HG02759 (cell line): ENCODE data around the gene C20orf96.
"Not testable (repeated sequence)": the region's sequence is repeated elsewhere in the genome, so short reads cannot be mapped to it uniquely, and the experiment has no call there.

Source experiments
- ATAC-seq: cut with Tn5 transposase; IDR thresholded peaks from one replicate; pipeline ENCODE4 v1.9.1; 2021; ENCODE audit warnings: mild to moderate bottlenecking, moderate library complexity; ENCODE audit not compliant: unreplicated experiment

Gene C20orf96, protein sequence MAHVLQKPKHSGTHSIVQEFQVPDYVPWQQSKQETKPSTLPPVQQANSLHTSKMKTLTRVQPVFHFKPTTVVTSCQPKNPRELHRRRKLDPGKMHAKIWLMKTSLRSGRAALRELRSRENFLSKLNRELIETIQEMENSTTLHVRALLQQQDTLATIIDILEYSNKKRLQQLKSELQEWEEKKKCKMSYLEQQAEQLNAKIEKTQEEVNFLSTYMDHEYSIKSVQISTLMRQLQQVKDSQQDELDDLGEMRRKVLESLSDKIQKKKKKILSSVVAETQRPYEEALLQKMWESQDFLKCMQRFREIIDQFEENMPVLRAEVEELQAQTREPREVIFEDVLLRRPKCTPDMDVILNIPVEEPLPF

DNA sequence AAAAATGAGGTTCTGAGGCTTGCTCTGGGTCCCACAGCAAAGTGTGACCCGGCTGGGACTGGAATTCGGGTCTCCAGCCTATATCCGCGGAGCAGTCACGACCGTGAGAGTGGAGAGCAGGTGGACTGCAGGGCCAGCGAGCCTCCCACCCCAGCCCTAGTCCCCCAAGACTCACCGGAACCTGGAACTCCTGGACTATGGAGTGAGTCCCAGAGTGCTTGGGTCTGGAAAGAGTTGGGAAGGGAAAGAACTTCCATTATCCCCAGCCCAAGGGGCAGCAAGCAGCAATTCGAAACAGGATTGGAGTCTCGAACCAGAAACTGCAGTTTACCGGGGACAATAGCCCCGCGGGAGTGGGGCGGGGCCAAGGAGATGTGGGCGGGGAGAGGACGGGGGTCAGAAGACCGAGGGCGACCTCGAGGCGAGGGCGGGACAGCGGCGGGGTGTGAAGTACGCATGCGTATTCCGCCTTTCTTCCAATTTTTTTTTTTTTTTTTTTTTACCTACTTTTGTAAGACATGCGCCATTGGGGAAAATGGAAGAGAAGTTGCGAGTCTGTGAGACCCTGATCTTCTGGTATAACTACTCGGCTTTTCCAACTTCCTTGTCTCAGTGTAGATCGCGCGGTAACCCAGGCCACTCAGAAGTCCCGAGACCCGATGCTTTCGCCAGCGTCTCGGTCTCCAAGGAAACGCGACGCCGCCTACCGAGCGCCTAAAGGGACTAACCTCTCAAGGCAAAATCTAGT lies at the start of gene C20orf96:
Gene C20orf96, minus strand, starts transcription at position 667 of the 748 bp plus-strand sequence. Its CDS starts 140 bp downstream, at position 527.
- peak; percentile 91 for ATAC-seq

DNA sequence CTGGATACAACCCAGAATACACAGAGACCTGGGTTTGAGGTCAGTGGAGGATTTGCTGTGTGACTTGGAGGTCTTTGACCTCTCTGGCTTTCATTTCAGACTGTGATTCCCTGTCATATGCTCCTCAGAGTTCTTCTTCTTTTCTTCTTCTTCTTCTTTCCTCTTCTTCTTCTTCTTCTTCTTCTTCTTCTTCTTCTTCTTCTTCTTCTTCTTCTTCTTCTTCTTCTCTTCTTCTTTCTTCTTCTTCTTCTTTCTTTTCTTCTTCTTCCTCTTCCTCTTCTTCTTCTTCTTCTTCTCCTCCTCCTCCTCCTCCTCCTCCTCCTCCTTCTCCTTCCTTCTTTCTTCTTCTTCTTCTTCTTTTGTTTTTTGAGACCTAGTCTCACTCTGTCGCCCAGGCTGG lies 45.5 kb upstream of the C20orf96 start:
- not testable (repeated sequence) for ATAC-seq

DNA sequence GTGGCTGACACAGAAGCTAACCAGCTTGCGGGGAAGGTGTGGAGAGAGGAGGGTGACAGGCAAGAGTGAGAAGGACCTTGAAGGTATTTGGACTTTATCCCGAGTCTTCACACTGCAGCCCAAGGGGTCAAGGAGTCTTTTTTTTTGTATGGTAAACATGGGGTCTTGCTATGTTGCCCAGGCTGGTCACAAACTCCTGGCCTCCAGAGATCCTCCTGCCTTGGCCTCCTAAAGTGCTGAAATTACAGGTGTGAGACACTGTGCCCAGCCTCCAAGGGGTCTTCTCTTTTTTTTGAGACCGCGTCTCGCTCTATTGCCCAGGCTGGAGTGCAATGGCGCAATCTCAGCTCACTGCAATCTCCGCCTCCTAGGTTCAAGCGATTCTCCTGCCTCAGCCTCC lies 44.0 kb upstream of the C20orf96 start:
- no peak for ATAC-seq

DNA sequence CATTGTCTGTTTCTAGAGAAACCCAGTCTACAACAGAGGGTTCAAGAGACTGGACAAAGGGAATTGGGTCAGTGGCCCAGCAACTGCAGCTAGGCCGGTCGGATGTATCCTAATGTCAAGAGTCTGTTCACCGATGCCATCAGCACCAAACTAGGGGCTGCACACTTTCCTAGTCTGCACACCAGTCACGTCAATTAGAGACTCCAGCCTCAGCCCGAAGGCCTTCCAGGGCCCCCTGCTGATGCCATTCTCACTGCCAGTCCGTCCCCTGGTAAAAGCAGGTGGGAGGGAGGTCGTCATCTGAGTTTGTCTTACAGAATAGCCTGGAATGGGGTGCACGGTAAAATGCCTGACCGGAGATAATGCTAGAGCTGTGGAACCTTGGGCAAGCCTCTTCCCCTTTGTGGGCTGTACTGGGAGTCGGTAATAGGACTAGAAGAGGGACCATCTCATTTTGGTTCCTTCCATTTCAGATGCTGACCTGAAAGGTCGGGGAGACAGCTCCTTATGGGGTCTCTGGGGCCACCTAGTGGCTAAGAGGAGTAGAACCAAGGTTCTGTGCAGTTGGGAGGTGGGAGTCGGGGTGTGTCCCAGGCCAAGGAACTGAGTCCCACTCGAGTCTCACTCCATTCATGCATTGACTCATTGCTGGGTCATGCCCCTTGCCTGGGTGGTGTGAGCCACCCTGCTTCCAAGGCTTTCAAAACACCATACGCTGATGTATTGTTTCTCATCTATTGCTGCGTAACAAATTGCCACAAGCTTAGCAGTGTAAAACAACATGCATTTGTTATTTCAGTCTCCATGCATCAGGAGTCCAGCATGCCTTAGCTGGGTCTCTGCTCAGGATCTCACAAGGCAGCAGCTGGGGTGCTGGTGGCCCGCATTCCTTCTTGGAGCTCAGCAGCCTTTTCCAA lies 39.9 kb upstream of the C20orf96 start:
- ATAC-seq, result no peak

DNA sequence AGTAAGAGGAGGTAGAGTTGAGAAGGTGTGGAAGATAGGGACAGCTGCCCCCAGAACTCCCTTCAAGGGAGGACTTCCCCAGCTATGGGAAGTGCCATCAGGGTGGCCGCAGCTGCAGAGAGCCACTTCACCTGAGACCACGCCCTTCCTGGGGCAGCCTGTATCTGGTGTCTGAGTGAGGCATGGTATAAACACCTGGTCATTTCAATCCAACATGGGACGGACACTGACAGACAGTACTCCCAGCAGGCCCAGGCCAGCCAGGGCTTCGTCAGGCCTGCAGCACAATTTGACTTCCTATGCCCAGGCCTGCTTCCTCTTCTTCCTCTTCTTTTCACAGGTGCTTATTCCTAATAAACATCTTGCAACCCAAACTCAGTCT lies 39.3 kb upstream of the C20orf96 start:
- no peak for ATAC-seq

DNA sequence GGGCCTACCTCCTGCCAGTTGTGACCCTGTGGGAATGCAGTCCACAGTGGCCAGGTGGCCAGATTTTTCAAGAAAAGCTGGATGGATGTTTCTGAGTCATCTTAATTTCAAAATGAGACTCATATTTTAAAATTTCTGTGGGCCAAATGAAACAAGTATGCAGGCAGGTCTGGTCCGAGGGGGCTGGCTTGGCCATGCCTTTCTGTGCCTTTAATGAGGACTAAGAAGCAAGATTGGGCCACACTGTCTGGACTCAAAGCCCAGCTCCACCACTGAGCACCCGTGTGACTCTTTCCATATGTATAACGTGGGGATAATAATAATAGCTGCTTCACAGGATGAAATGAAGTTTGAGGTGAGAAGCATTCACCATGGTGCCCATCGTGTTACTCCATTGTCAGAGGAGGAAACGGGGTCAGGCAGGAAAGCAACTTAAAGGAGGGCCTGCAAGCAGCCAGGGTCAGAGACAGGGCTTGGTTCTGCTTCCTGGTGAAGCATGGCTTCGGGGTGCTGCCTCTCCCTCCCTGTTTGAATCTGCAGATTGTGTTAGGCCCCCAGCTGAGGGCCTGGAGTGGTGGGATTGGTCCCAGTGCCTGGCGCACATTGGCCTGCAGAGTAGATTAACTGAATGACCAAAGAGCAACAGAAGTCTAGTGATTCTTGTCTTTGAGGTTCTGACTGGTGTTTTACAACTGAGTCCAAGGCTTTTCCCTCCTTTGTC lies 38.6 kb upstream of the C20orf96 start:
- ATAC-seq, result no peak

DNA sequence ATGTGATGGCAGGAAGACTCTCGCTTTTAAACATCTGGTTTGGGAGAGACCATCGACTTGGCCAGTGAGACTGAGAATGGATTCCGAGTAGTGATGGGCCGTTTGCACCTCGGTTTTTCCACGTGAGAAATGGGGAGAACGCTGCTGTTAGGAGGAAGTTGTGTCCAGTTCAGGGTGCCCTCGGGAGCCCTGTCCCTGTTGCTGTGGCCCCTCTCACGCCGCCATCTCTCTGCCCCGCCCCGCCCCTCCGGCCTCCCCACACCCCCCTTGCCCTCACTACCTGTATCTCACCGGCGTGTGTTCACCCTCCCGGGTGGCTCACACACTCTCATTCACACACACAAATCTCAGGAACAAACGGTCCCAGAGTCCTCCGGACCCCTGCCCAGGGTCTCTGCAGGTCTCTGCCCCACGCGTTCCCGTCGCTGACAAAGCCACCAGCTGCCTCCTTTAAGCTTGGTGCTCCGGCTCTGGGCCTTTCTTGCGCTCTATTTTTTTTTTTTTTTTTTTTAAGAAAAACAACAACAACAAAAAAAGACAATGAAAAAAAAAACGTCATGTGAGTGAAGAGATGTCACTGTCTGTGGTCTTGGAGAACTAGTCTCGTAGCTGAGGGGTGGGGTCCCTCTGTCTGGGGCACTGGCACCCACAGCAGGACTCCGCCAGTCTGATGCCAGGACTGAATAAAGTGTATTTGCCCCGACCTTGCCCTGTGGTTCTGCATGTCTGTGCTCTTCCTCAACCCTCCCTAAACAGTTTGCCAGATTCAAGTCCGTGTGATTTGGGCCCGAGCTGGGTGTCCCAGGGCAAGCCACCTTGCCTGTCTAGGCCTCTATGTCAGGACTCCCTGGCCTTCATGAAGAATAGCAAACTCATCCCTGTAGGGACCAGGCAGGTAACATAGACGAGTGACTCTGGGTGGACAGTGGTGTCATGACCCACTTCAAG lies 37.8 kb upstream of the C20orf96 start:
- ATAC-seq, result no peak

DNA sequence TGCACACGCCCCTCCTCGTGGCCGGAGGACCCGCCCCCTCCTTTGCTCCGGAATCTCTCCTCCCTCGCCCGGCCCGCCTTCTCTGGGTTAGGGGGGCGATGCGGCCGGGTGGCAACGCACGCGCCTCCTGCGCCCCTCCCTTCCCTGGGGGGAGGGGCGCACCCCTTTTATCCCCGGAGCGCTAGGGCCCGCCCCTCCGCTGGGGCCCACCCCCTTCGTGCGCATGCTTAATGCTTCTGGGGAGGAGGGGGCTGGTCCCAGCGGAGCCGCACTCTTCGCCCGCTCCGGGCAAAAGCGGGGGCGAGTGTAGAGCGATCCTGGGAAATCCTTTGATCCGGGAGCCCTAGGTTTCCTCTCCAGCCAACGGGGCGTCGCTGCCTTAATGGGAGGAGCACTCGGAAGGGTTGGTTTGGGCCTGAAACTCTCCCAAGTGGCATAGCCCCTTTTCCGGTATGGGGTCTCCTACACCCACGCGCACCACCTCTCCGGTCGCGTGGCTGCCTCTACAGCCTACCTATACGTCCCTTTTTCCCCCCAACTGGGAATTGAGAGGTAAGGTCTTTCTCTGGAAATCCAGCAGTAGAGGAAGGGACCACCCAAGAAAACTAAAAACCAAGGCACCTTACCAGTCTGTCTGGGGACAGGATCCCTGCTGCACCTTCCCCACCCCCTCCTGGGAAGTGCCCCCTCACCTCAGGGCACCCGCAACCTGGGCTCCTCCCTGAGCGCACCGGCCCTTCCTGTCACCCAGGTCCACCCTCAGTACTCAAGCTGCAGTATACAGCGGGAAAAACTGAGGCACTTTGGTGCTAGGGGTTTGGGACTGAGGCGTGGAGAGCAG lies 36.9 kb upstream of the C20orf96 start:
- ATAC-seq, result no peak

DNA sequence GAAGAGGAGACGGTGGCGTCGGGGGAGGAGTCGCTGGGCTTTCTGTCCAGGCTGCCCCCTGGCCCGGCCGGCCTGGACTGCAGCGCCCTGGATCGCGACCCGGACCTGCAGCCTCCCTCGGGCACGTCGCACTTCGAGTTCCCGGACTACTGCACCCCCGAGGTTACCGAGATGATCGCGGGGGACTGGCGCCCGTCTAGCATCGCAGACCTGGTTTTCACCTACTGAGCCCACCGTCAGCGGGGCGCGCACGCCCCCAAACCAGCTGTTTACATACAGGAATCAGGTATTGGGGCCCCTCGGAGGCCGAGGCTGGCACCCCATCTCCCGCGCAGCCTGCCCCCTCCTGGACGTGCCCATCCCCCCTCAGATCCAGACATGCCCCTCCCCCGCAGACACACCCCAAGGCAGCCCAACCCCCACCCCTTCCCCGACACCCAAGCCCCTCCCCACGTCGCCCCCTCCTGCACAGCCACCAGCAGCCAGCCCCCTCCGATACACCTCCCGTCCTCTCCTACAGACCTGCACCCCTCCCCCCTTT lies 36.2 kb upstream of the C20orf96 start:
- ATAC-seq, result no peak

DNA sequence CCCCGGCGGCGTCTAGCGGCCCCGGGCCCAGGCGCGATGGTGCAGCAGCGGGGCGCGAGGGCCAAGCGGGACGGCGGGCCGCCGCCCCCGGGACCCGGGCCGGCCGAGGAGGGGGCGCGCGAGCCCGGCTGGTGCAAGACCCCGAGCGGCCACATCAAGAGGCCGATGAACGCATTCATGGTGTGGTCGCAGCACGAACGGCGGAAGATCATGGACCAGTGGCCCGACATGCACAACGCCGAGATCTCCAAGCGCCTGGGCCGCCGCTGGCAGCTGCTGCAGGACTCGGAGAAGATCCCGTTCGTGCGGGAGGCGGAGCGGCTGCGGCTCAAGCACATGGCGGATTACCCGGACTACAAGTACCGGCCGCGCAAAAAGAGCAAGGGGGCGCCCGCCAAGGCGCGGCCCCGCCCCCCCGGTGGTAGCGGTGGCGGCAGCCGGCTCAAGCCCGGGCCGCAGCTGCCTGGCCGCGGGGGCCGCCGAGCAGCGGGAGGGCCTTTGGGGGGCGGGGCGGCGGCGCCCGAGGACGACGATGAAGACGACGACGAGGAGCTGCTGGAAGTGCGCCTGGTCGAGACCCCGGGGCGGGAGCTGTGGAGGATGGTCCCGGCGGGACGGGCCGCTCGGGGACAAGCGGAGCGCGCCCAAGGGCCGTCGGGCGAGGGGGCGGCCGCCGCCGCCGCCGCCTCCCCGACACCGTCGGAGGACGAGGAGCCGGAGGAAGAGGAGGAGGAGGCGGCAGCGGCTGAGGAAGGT lies 35.5 kb upstream of the C20orf96 start:
- ATAC-seq, result peak; percentile 7

DNA sequence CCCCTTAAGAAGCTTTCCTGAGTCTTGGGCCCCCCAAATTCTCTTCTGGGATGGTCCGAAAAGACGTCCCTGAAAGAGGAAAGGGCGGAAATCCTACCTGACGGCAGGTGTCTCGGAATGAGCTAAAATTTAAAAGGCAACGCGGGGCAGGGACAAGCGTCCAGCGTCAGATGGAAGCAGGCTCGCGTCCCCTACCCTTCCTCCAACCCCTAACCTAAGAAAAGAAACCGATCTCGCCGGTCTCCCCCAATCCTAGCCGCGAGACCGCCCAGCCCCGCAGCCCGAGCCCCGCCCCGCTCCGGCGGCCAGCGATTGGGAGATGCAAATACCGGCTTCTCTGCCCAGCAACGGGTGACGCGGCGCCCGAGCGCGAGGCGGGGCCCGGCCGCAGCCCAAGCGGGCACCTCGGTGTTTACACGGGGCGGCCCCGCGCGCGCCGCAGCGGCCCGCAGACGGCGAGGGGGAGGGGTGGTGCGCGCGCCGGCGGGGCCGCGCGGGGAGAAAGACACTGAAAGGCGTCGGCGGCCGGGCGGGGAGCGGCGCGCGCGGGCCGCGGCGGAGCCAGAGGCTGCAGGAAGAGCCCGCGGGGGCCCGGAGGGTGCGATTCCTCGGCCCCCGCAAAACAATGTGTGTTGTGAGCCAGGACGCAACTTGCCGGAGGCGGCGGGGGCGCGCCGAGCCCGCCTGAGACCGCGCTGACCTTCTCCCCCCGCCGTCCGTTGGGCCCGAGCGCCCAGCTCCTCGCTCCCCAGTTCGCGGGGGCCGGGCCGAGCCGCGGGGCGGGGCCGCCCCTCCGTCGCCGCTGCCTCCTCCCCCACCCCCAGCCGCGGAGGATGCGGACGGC lies 34.7 kb upstream of the C20orf96 start, which contains the start of gene SOX12:
Gene SOX12, plus strand, starts transcription at position 508 of the 844 bp plus-strand sequence. CDS start 373 bp downstream, outside the sequence.
- peak; percentile 78 for ATAC-seq

DNA sequence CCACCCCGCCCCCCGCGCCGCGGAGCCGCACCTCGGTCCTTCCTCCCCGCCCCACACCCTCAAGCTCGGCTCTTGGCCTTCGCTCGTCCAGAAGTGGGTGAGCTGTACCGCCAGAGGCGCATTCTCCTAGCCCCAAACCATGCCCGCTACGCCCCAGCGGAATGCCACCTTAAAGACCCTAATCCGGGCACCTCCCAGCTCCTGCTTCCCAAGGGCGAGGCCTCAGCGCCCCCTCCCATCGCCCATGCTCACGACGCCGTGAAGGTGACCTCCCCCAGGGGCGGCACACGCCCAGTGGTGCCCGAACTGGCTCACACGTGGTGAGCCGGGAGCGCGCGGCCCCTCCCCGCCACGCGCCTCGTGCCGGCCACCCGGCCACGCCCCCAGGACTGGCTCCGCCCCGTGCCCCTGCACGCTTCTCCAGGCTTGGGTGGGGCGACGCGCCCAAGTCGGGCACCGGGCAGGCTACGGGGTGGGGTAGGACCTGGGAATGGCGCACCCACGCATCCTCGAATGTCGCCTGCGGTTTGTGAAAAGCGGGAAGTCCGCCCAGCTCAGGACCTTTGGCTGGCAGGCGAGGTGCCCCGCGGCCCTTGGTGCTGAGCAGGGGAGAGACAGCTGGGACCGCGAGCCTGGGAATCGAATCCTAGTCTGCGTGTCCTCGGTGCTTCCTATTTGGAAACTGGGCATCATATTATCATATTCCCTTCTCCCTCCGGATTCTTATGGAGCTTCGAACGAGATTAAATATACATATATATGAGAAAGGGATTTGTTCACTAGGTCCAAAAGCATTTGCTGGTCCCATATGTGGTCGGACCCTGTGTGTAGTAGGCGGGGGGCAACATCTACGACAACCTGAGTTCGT lies 33.9 kb upstream of the C20orf96 start:
- ATAC-seq, result peak; percentile 58

DNA sequence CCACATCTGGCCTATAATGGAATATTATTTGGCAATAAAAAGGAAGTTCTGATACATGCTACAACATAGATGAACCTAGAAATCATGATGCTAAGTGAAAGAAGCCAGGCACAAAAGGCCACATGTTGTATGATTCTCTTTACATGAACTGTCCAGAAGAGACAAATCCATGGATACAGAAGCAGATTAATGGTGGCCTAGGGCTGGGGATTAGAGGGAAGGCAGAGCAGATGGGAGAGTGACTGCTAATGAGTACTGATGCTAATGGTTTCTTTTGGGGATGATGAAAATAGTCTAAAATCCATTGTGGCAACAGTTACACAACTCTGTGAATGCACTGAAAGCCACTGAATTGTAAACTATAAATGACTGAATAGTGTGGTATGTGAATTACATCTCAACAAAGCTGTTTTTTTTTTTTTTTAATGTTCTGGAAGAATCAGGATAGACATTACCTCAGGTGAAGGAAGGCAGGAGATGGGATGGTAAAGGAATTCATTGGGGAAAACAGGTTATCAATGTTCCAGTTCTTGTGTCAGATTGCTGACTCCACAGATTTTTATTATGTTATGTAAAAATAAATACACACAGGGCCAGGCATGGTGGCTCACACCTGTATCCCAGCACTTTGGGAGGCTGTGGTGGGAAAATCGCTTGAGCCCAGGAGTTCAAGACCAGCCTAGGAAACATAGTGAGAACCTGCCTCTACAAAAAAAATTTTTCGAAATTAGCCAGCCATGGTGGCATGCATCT lies 25.9 kb upstream of the C20orf96 start:
- ATAC-seq, result no peak

DNA sequence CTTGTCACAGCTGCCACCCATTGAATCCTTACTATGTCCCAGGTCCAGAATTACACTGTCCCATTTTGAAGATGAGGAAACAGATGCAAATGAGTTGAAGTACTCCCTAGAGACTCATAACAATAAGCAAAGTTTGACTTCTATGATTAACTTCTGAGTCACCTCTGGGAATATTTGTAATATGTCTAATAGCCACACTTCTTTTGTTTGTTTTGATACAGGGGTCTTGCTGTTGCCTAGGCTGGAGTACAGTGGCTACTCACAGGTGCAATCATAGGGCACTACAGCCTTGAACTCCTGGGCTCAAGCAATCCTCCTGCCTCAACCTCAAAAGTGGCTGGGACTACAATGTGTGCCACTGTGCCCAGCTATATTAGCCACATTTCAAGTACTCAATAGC lies 23.4 kb upstream of the C20orf96 start:
- no peak for ATAC-seq

DNA sequence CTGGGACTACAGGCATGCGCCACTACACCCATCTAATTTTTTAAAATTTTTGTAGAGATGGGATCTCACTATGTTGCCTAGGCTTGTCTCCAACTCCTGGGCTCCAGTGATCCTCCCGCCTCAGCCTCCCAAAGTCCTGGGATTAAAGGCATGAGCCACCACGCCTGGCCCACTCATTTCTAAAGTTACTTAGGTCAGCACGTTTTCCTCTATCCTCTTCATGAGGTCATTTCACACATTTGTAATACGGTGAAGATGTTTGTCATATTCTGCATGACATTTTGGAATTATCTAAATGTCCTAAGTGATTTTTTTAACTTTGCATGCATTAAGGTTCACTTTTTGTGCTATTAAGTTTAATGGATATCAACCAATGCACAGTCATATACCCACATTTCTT lies 22.9 kb upstream of the C20orf96 start:
- ATAC-seq, result no peak
